B cell (primary cell): ENCODE measurements around the gene SF3B6. TPM values are rescaled to one million over a fixed set of nuclear protein-coding genes. Genes with fewer than 3 reads are reported as not detected.
A peak's percentile ranks its signal among the peaks of the same experiment; 100 is the strongest.

Source experiments
- ATAC-seq: fragments of 200-7000 bp; cut with Tn5 transposase; one replicate; pipeline ENCODE4 v1.10.0; 2021; ENCODE audit warnings: low read depth, mild to moderate bottlenecking, moderate number of reproducible peaks, moderate library complexity
- CTCF ChIA-PET: fragments of 350-600 bp; sonication (Branson Sonifier 250); formaldehyde crosslinking; loops from one replicate; lab custom pipeline; 2021; ENCODE audit warnings: antibody characterized with exemption, inconsistent platforms; lab: Charles Lee
- POLR2A ChIA-PET: fragments of 350-600 bp; sonication (Branson Sonifier 250); formaldehyde crosslinking; loops from one replicate; lab custom pipeline; 2021; ENCODE audit warnings: antibody characterized with exemption; lab: Charles Lee
- DNase-seq: peaks from one replicate; pipeline ENCODE4 v3.0.0; 2013
- H2AFZ ChIP-seq: 2 replicates; pipeline ENCODE4 v1.6.1; 2012; ENCODE audit warnings: mild to moderate bottlenecking, low read depth, low read length; ENCODE audit not compliant: insufficient read depth, poor library complexity, severe bottlenecking
- H3K27ac ChIP-seq, 2 donors: 1 replicate in 1 of 2; 2 replicates in 1 of 2; pipeline ENCODE4 v1.5.1; 2012 to 2013; ENCODE audit warnings: low read length in 2 of 2, mild to moderate bottlenecking in 2 of 2, moderate library complexity in 1 of 2
- H3K27me3 ChIP-seq, 4 experiments: fragments of 200-600 bp in 1 of 4; sonication (generic) in 1 of 4; replicated peaks in 1 of 4; 1 replicate in 2 of 4; 2 replicates in 2 of 4; pipeline versions ENCODE4 v1.6.1 to v1.7.0; 2013 to 2016; ENCODE audit warnings: low read length in 3 of 4, mild to moderate bottlenecking in 2 of 4, mixed read lengths in 1 of 4, moderate library complexity in 1 of 4; ENCODE audit not compliant: insufficient read depth in 4 of 4, control insufficient read depth in 3 of 4; ENCODE audit errors: control extremely low read depth in 1 of 4
- H3K36me3 ChIP-seq, 2 experiments: replicated peaks in 1 of 2; 1 replicate in 1 of 2; 2 replicates in 1 of 2; pipeline versions ENCODE4 v1.6.1 to v1.7.1; 2013; ENCODE audit warnings: low read length in 1 of 2; ENCODE audit not compliant: insufficient read depth in 2 of 2, control insufficient read depth in 1 of 2; ENCODE audit errors: control extremely low read depth in 1 of 2, extremely low read depth in 1 of 2
- H3K4me1 ChIP-seq, 2 donors: fragments of 200-600 bp in 1 of 2; sonication (generic) in 1 of 2; 1 replicate in 1 of 2; 2 replicates in 1 of 2; pipeline versions ENCODE4 v1.5.1 to v1.6.1; 2013 to 2017; ENCODE audit warnings: low read length in 2 of 2; ENCODE audit not compliant: control insufficient read depth in 2 of 2, insufficient read depth in 2 of 2
- H3K4me2 ChIP-seq: replicated peaks from 2 replicates; pipeline ENCODE3; 2012; ENCODE audit warnings: mild to moderate bottlenecking, low read depth, low read length; ENCODE audit not compliant: poor library complexity, severe bottlenecking
- H3K4me3 ChIP-seq, 5 experiments: fragments of 200-600 bp in 1 of 5; sonication (generic) in 1 of 5; 1 replicate in 3 of 5; 2 replicates in 2 of 5; pipeline versions ENCODE4 v1.5.1 to v1.7.0; 2011 to 2016; ENCODE audit warnings: low read length in 4 of 5, mild to moderate bottlenecking in 4 of 5, low read depth in 2 of 5, control low read depth in 1 of 5, moderate library complexity in 1 of 5; ENCODE audit not compliant: insufficient read depth in 1 of 5; ENCODE audit errors: control extremely low read depth in 1 of 5, extremely low read depth in 1 of 5
- H3K79me2 ChIP-seq: fragments of 200-600 bp; sonication (generic); one replicate; pipeline ENCODE4 v1.6.0; 2016; ENCODE audit warnings: low read length; ENCODE audit not compliant: control insufficient read depth, insufficient read depth
- H3K9ac ChIP-seq: fragments of 200-600 bp; sonication (generic); 2 replicates; pipeline ENCODE4 v1.6.1; 2017; ENCODE audit warnings: mild to moderate bottlenecking, low read length, moderate library complexity
- H3K9me3 ChIP-seq, 3 donors: one replicate each; pipeline versions ENCODE4 v1.6.1 to v1.7.1; 2013; ENCODE audit warnings: low read length in 2 of 3; ENCODE audit not compliant: control insufficient read depth in 2 of 3, insufficient read depth in 1 of 3; ENCODE audit errors: control extremely low read depth in 1 of 3
- H4K20me1 ChIP-seq: 2 replicates; pipeline ENCODE4 v1.6.0; 2012; ENCODE audit warnings: mild to moderate bottlenecking, low read length; ENCODE audit not compliant: insufficient read depth, control insufficient read depth, poor library complexity, severe bottlenecking
- H3K27ac Mint-ChIP-seq: one replicate; pipeline ENCODE4 v1.8.0; 2021; ENCODE audit warnings: mixed read lengths
- H3K27me3 Mint-ChIP-seq: one replicate; pipeline ENCODE4 v1.8.0; 2021; ENCODE audit warnings: mixed read lengths
- H3K4me1 Mint-ChIP-seq: one replicate; pipeline ENCODE4 v1.8.0; 2021; ENCODE audit warnings: mixed read lengths
- H3K4me3 Mint-ChIP-seq: one replicate; pipeline ENCODE4 v1.8.0; 2021; ENCODE audit warnings: mixed read lengths
- H3K9me3 Mint-ChIP-seq: one replicate; pipeline ENCODE4 v1.8.0; 2022; ENCODE audit warnings: mixed read lengths; ENCODE audit not compliant: insufficient read depth
- EZH2 ChIP-seq: IDR thresholded peaks from 2 replicates; pipeline ENCODE4 v1.6.1; 2012; ENCODE audit warnings: borderline replicate concordance, low read depth, mild to moderate bottlenecking, moderate library complexity, low read length; ENCODE audit not compliant: insufficient read depth, poor library complexity, severe bottlenecking
- WGBS: methylation state at CpG from one replicate; pipeline ENCODE4 v1.1.5; 2013; ENCODE audit warnings: missing lambda C conversion rate; ENCODE audit not compliant: insufficient coverage; 5-methylcytosine and 5-hydroxymethylcytosine counted together
- intact Hi-C: fragments of 100-400 bp; cut with micrococcal nuclease; formaldehyde crosslinking; loops from one replicate; pipeline ENCODE4 v1.10.0; 2022
- polyA minus RNA-seq: library from RNA; depleted of rRNA, polyadenylated mRNA; stranded (reverse); fragments of >200 nt; gene quantifications from 2 replicates; pipeline ENCODE4 v1.2.3, GENCODE V29; 2012
- polyA plus RNA-seq: library from polyadenylated mRNA; depleted of rRNA; stranded (reverse); fragments of >200 nt; gene quantifications from 2 replicates; pipeline ENCODE4 v1.2.3, GENCODE V29; 2012
- total RNA-seq, 2 donors: library from RNA; stranded (reverse); fragments of 120-200 nt in 1 of 2; gene quantifications; 1 replicate in 1 of 2; 2 replicates in 1 of 2; pipeline versions ENCODE4 v1.2.3 to v1.2.4, GENCODE V29; 2013 to 2022
- TF ChIP-seq, protein P1 (sequence below): fragments of 200-600 bp; IDR thresholded peaks from one replicate; pipeline ENCODE4 v1.8.0; 2022; ENCODE audit warnings: antibody characterized with exemption, mild to moderate bottlenecking

Gene SF3B6, protein sequence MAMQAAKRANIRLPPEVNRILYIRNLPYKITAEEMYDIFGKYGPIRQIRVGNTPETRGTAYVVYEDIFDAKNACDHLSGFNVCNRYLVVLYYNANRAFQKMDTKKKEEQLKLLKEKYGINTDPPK
- total RNA-seq (45.0 and 47.2 TPM in 2 replicates), polyA plus RNA-seq (48.4 and 71.6 TPM in 2 replicates), polyA minus RNA-seq (29.1 and 31.6 TPM in 2 replicates)
- 107 TPM for total RNA-seq (2013)

DNA sequence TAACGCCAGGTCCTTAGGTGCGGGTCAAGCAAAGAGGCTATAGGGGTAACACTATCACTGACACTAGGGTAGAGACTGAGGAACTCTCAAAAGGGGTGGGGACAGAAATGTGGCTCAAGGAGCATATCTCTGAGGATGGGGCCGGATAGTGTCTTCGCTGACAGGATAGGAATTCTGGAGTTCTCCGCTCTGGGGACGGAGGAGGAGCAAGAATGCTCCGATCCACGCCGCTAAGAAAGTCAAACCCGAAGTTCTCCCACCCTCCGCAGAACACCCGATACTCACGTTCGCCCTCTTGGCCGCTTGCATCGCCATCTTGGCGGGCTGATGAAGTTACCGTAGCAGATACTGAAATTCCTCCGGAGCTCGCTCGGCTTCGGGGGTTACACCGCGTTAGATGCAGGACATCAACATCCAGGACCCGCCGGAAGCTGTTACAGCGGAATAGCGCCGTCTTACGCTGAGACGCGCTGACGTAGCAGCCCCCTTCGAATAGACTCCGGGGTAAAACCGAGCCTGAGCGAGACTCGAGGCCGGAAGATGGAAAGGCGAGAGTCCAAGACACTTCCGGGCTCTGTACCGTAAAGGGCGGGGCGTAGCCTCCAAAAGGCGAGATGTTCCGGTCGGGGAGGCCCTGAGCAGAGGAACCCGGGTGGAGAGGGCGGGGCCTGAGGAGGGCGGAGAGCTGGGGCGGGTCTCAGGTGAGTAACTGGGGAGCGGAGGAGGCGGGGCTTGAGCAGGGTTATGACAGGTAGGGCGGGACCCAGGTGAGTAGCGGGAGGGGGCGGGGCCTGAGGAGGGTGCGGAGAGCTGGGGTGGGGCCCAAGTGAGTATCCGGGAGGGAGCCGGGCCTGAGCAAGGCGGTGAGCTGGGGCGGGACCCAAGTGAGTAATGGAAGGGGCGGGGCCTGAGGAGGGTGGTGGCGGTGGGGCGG lies at the start of gene SF3B6:
Gene SF3B6 (minus strand): TSS at position 412 of the 934 bp plus-strand sequence. CDS start 97 bp downstream, at position 315.
- peak within 1 kb of the TSS; percentile 98 for H3K4me3 Mint-ChIP-seq
- H4K20me1 ChIP-seq = peaks cover 6% of the 10 kb centered on the region
- peak within 1 kb of the TSS; percentile 95 for H2AFZ ChIP-seq
- no peaks in the 10 kb centered on the region for H3K9me3 ChIP-seq
- no peaks in the 10 kb centered on the region for H3K27me3 Mint-ChIP-seq
- CTCF ChIA-PET = interaction anchor here (0.7 to 3.7 kb wide), 8 partner anchors 8 to 252 kb away, joined by 3 to 16 read pairs (median 6); partner anchors contain the start of genes ATAD2B, PFN4, TP53I3 and WDCP
- peak within 1 kb of the TSS; percentile 83 to 99 (median 96) for H3K4me3 ChIP-seq
- H3K79me2 ChIP-seq = peaks cover 27% of the 10 kb centered on the region
- H3K4me1 ChIP-seq = peaks cover 15 to 18% of the 10 kb centered on the region in 2 donors
- intact Hi-C loops = loop anchor here (1.0 to 10.0 kb wide), 7 partner anchors 8 to 691 kb away; partner anchors contain the start of genes ATAD2B, FAM228B, KLHL29 and PFN4
- H3K4me2 ChIP-seq = peak within 1 kb of the TSS; percentile 83
- WGBS = under 1% methylated on average over 60 of the region's 64 CpGs
- peak within 1 kb of the TSS; percentile 84 to 87 for H3K27ac ChIP-seq
- ATAC-seq (peak; percentile 85), DNase-seq (peak; percentile 100)
- H3K9me3 Mint-ChIP-seq = no peaks in the 10 kb centered on the region
- POLR2A ChIA-PET = interaction anchor here (0.6 to 1.6 kb wide), 13 partner anchors 8 to 416 kb away, joined by 3 to 43 read pairs (median 5); partner anchors contain the start of genes ATAD2B, FKBP1B, PFN4 and TP53I3
- no peaks in the 10 kb centered on the region for H3K27me3 ChIP-seq
- H3K27ac Mint-ChIP-seq = peak within 1 kb of the TSS; percentile 99
- peaks cover 33% of the 10 kb centered on the region for H3K4me1 Mint-ChIP-seq
- peak within 1 kb of the TSS; percentile 85 for H3K9ac ChIP-seq
- TF ChIP-seq EZH2 = no peak
- TF ChIP-seq, protein P1, sequence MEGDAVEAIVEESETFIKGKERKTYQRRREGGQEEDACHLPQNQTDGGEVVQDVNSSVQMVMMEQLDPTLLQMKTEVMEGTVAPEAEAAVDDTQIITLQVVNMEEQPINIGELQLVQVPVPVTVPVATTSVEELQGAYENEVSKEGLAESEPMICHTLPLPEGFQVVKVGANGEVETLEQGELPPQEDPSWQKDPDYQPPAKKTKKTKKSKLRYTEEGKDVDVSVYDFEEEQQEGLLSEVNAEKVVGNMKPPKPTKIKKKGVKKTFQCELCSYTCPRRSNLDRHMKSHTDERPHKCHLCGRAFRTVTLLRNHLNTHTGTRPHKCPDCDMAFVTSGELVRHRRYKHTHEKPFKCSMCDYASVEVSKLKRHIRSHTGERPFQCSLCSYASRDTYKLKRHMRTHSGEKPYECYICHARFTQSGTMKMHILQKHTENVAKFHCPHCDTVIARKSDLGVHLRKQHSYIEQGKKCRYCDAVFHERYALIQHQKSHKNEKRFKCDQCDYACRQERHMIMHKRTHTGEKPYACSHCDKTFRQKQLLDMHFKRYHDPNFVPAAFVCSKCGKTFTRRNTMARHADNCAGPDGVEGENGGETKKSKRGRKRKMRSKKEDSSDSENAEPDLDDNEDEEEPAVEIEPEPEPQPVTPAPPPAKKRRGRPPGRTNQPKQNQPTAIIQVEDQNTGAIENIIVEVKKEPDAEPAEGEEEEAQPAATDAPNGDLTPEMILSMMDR = no peak
- H3K36me3 ChIP-seq = peaks cover 0 to 21% of the 10 kb centered on the region in 2 experiments
